ENCODE data around the gene BRCA1. TPM values are rescaled to one million over a fixed set of nuclear protein-coding genes. Genes with fewer than 3 reads are reported as not detected.
"Not testable (repeated sequence)": the region's sequence is repeated elsewhere in the genome, so short reads cannot be mapped to it uniquely, and the experiment has no call there.

Gene BRCA1
- total and polyA plus RNA-seq, 5 donors: 2.7 to 10.9 (median 7.9) TPM

GRCh38 chr17:43095364-43095763, 29.8 kb downstream of the BRCA1 start:
- H3K27ac ChIP-seq (ENCODE audit: low read length); H3K4me1 ChIP-seq (ENCODE audit: control insufficient read depth, insufficient read depth, low read length); H3K9me3 ChIP-seq (ENCODE audit: control insufficient read depth, low read length); H3K27me3 ChIP-seq (ENCODE audit: control insufficient read depth, insufficient read depth); H3K4me3 ChIP-seq (ENCODE audit: low read length); DNase-seq; ATAC-seq; intact Hi-C loops (cut with DNase I): not testable (repeated sequence)
- WGBS: 91% methylated on average over 5 of the region's 5 CpGs

DNA sequence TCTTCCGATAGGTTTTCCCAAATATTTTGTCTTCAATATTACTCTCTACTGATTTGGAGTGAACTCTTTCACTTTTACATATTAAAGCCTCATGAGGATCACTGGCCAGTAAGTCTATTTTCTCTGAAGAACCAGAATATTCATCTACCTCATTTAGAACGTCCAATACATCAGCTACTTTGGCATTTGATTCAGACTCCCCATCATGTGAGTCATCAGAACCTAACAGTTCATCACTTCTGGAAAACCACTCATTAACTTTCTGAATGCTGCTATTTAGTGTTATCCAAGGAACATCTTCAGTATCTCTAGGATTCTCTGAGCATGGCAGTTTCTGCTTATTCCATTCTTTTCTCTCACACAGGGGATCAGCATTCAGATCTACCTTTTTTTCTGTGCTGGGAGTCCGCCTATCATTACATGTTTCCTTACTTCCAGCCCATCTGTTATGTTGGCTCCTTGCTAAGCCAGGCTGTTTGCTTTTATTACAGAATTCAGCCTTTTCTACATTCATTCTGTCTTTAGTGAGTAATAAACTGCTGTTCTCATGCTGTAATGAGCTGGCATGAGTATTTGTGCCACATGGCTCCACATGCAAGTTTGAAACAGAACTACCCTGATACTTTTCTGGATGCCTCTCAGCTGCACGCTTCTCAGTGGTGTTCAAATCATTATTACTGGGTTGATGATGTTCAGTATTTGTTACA, 30.9 kb downstream of the BRCA1 start:
- no peak for DNase-seq
- Histone ChIP-seq H3K9me3 (ENCODE audit: control insufficient read depth, low read length) (no peaks in the 10 kb centered on the region), H3K27ac (ENCODE audit: low read length) (no peak overlapping the region), H3K27me3 (ENCODE audit: control insufficient read depth, insufficient read depth) (no peaks in the 10 kb centered on the region), H3K4me1 (ENCODE audit: control insufficient read depth, insufficient read depth, low read length) (no peaks in the 10 kb centered on the region), H3K4me3 (ENCODE audit: low read length) (no peak overlapping the region)
- intact Hi-C loops (cut with DNase I): no loop called here
- WGBS: 91% methylated on average over 4 of the region's 4 CpGs
- ATAC-seq: no peak

DNA sequence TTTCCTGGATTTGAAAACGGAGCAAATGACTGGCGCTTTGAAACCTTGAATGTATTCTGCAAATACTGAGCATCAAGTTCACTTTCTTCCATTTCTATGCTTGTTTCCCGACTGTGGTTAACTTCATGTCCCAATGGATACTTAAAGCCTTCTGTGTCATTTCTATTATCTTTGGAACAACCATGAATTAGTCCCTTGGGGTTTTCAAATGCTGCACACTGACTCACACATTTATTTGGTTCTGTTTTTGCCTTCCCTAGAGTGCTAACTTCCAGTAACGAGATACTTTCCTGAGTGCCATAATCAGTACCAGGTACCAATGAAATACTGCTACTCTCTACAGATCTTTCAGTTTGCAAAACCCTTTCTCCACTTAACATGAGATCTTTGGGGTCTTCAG, 32.3 kb downstream of the BRCA1 start:
- Histone ChIP-seq H3K9me3 (ENCODE audit: control insufficient read depth, low read length) (no peaks in the 10 kb centered on the region), H3K4me3 (ENCODE audit: low read length) (no peak overlapping the region), H3K4me1 (ENCODE audit: control insufficient read depth, insufficient read depth, low read length) (no peaks in the 10 kb centered on the region), H3K27me3 (ENCODE audit: control insufficient read depth, insufficient read depth) (no peaks in the 10 kb centered on the region), H3K27ac (ENCODE audit: low read length) (no peak overlapping the region)
- intact Hi-C loops (cut with DNase I): no loop called here
- ATAC-seq: no peak
- 50% methylated on average over 4 of the region's 4 CpGs for WGBS
- DNase-seq: no peak

- intact Hi-C loops (cut with DNase I): no loop called here
- DNase-seq: no peak
- no peaks in the 10 kb centered on the region for H3K27me3 ChIP-seq (ENCODE audit: control insufficient read depth, insufficient read depth)
- H3K4me1 ChIP-seq (ENCODE audit: control insufficient read depth, insufficient read depth, low read length): no peaks in the 10 kb centered on the region
- H3K4me3 ChIP-seq (ENCODE audit: low read length): no peak overlapping the region
- H3K9me3 ChIP-seq (ENCODE audit: control insufficient read depth, low read length): no peaks in the 10 kb centered on the region
- no peak overlapping the region for H3K27ac ChIP-seq (ENCODE audit: low read length)
- 95% methylated on average over 2 of the region's 2 CpGs for WGBS
- no peak for ATAC-seq
Observed at GRCh38 chr17:43090022-43090421, 35.1 kb downstream of the BRCA1 start.

DNA sequence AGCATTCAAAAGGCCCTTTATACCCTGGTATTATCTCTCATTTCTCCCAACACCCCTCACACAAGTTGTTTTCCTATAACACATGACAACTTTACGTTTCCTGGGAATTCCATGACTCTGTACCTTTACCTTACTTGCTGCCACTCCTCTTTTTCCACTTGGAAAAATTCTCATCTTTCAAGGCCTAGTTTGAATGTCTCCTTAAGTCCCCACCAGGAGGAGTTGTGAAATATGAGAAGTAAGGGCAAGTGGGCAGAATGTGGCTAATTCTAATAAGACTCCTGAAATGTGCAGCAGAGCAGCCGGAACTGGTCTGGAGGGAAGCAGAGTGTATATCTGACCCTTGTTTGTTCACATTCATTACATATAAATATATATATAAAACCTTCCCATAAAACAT, 39.7 kb downstream of the BRCA1 start:
- 90% methylated on average over 2 of the region's 2 CpGs for WGBS
- ATAC-seq (no peak), DNase-seq (no peak)
- H3K27ac ChIP-seq (ENCODE audit: low read length): no peak overlapping the region
- H3K9me3 ChIP-seq (ENCODE audit: control insufficient read depth, low read length): no peaks in the 10 kb centered on the region
- no peaks in the 10 kb centered on the region for H3K4me1 ChIP-seq (ENCODE audit: control insufficient read depth, insufficient read depth, low read length)
- intact Hi-C loops (cut with DNase I): no loop called here
- no peaks in the 10 kb centered on the region for H3K27me3 ChIP-seq (ENCODE audit: control insufficient read depth, insufficient read depth)
- no peak overlapping the region for H3K4me3 ChIP-seq (ENCODE audit: low read length)

DNA sequence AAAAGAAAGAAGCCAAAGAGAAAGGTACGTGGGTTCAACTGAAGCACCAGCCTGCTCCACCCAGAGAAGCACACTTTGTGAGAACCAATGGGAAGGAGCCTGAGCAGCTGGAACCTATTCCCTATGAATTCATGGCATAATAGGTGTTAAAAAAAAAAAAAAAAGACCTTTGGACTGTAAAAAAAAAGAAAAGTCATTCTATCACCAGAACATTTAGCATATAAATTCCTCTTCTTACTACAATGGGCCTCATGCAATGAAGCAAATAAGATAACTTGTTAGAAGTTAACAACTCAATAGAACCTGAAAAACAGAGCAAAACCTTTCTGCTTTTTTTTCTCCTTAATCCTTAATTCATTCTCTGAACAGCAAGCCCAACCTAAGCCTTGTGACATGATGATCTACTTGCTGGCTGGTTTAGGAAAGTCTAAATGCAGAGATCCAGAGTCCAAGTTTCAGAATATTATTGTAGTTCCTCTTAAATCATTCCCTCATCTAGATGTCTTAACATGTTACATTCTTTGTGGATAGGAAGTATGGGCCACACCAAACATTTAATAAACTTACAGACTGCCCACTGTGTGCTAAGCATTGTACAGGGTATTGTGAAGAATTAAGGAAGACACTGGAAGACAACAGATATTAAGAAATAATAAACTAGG, 45.4 kb downstream of the BRCA1 start:
- H3K27me3 ChIP-seq (ENCODE audit: control insufficient read depth, insufficient read depth): no peaks in the 10 kb centered on the region
- H3K4me3 ChIP-seq (ENCODE audit: low read length): no peak overlapping the region
- no peaks in the 10 kb centered on the region for H3K9me3 ChIP-seq (ENCODE audit: control insufficient read depth, low read length)
- no peak for ATAC-seq
- H3K4me1 ChIP-seq (ENCODE audit: control insufficient read depth, insufficient read depth, low read length): no peaks in the 10 kb centered on the region
- no peak for DNase-seq
- WGBS: 89% methylated on average over 1 of the region's 1 CpG
- intact Hi-C loops (cut with DNase I): no loop called here
- no peak overlapping the region for H3K27ac ChIP-seq (ENCODE audit: low read length)

DNA sequence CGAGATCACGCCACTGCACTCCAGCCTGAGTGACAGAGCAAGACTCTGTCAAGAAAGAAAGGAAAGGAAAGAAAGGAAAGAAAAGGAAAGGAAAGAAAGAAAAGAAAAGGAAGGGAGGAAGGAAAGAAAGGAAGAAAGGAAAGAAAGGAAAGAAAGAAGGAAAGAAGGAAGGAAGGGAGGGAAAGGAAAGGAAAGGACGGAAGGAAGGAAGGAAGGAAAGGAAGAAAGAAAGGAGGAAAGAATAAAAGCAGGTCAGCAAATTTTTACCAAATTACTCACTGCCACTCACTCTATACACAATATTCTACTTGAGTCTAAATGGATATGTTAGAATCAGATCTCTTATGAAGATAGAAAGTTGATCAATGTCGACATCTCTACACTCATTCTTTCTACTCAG, 50.3 kb downstream of the BRCA1 start:
- ATAC-seq (no peak), DNase-seq (no peak)
- no peaks in the 10 kb centered on the region for H3K27me3 ChIP-seq (ENCODE audit: control insufficient read depth, insufficient read depth)
- WGBS: 92% methylated on average over 4 of the region's 4 CpGs
- no peaks in the 10 kb centered on the region for H3K4me1 ChIP-seq (ENCODE audit: control insufficient read depth, insufficient read depth, low read length)
- intact Hi-C loops (cut with DNase I): no loop called here
- no peak overlapping the region for H3K27ac ChIP-seq (ENCODE audit: low read length)
- H3K9me3 ChIP-seq (ENCODE audit: control insufficient read depth, low read length): no peaks in the 10 kb centered on the region
- H3K4me3 ChIP-seq (ENCODE audit: low read length): no peak overlapping the region

DNA sequence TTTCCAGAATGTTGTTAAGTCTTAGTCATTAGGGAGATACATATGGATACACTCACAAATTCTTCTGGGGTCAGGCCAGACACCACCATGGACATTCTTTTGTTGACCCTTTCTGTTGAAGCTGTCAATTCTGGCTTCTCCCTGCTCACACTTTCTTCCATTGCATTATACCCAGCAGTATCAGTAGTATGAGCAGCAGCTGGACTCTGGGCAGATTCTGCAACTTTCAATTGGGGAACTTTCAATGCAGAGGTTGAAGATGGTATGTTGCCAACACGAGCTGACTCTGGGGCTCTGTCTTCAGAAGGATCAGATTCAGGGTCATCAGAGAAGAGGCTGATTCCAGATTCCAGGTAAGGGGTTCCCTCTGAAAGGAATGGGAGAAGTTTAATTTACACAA, 54.3 kb downstream of the BRCA1 start:
- Histone ChIP-seq H3K4me1 (ENCODE audit: control insufficient read depth, insufficient read depth, low read length) (no peaks in the 10 kb centered on the region), H3K27me3 (ENCODE audit: control insufficient read depth, insufficient read depth) (no peaks in the 10 kb centered on the region), H3K4me3 (ENCODE audit: low read length) (no peak overlapping the region), H3K9me3 (ENCODE audit: control insufficient read depth, low read length) (no peaks in the 10 kb centered on the region), H3K27ac (ENCODE audit: low read length) (no peak overlapping the region)
- 71% methylated on average over 1 of the region's 1 CpG for WGBS
- ATAC-seq (no peak), DNase-seq (no peak)
- intact Hi-C loops (cut with DNase I): no loop called here

DNA sequence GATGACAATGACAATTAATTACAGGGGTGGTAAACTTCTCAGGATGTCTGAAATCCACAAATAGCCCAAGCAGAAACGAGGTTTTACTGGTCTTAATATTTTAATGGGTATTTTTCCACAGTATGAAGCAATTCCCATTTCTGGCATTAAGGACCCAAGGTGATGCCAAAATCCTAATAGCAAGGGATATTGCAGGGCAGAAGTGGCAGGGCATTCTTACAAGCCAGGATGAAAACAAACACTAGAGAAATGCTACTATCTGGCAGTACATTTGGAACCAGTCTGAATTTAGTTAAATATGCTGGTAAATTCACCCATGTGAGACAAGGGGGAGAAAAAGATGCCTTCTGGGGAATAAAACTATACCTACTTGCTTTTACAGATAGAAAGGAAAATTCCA, 54.9 kb downstream of the BRCA1 start:
- Histone ChIP-seq H3K27ac (ENCODE audit: low read length) (no peak overlapping the region), H3K9me3 (ENCODE audit: control insufficient read depth, low read length) (no peaks in the 10 kb centered on the region), H3K4me1 (ENCODE audit: control insufficient read depth, insufficient read depth, low read length) (no peaks in the 10 kb centered on the region), H3K4me3 (ENCODE audit: low read length) (no peak overlapping the region), H3K27me3 (ENCODE audit: control insufficient read depth, insufficient read depth) (no peaks in the 10 kb centered on the region)
- ATAC-seq (peak in 1 of 2 donors; percentile 36), DNase-seq (no peak)
- intact Hi-C loops (cut with DNase I): no loop called here
- 42% methylated on average over 1 of the region's 1 CpG for WGBS

DNA sequence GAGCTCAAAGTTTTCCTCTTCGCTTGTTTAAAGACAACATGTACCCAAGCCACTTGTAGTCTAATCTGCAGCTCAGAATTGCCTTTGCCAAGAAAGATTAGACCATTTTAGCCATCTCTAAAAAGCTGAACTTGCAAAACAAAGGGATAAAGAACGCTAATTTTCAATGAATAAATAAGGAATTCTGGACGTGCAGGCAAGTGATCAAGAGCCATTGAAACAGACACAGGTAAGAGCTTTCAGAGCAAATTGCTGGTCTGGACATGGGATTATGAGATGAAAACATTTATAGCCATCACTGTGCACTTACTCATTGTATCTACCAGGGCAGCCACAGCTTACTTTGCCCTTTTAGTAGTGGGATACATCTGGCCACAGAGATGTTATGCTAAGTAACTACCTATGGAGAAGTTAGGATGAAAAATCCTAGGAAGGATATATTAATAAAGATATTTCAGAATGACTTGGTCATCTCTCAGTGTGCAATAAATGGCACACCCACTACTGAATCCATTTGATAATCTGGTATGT, 55.7 kb downstream of the BRCA1 start:
- ATAC-seq (peak; percentile 55 to 80), DNase-seq (no peak)
- Histone ChIP-seq H3K27me3 (ENCODE audit: control insufficient read depth, insufficient read depth) (no peaks in the 10 kb centered on the region), H3K27ac (ENCODE audit: low read length) (peak overlapping the region; percentile 36), H3K4me1 (ENCODE audit: control insufficient read depth, insufficient read depth, low read length) (no peaks in the 10 kb centered on the region), H3K4me3 (ENCODE audit: low read length) (no peak overlapping the region), H3K9me3 (ENCODE audit: control insufficient read depth, low read length) (no peaks in the 10 kb centered on the region)
- intact Hi-C loops (cut with DNase I): no loop called here
- WGBS: 61% methylated on average over 3 of the region's 3 CpGs

GRCh38 chr17:43068570-43069367, 56.4 kb downstream of the BRCA1 start:
- Histone ChIP-seq H3K27me3 (ENCODE audit: control insufficient read depth, insufficient read depth) (no peaks in the 10 kb centered on the region), H3K4me1 (ENCODE audit: control insufficient read depth, insufficient read depth, low read length) (no peaks in the 10 kb centered on the region), H3K9me3 (ENCODE audit: control insufficient read depth, low read length) (no peaks in the 10 kb centered on the region), H3K27ac (ENCODE audit: low read length) (peak overlapping the region; percentile 82), H3K4me3 (ENCODE audit: low read length) (no peak overlapping the region)
- intact Hi-C loops (cut with DNase I): no loop called here
- ATAC-seq (peak; percentile 62 to 72), DNase-seq (no peak)
- 93% methylated on average over 6 of the region's 6 CpGs for WGBS
